ENCODE results near the gene PLD5.

The PLD5 gene

GRCh38 chr1:242554577-242554976 is 30.1 kb upstream of the PLD5 start:
- no peak overlapping the region for H3K4me3 ChIP-seq (ENCODE audit: control insufficient read depth, low read depth, low read length)
- TF ChIP-seq, protein P1, sequence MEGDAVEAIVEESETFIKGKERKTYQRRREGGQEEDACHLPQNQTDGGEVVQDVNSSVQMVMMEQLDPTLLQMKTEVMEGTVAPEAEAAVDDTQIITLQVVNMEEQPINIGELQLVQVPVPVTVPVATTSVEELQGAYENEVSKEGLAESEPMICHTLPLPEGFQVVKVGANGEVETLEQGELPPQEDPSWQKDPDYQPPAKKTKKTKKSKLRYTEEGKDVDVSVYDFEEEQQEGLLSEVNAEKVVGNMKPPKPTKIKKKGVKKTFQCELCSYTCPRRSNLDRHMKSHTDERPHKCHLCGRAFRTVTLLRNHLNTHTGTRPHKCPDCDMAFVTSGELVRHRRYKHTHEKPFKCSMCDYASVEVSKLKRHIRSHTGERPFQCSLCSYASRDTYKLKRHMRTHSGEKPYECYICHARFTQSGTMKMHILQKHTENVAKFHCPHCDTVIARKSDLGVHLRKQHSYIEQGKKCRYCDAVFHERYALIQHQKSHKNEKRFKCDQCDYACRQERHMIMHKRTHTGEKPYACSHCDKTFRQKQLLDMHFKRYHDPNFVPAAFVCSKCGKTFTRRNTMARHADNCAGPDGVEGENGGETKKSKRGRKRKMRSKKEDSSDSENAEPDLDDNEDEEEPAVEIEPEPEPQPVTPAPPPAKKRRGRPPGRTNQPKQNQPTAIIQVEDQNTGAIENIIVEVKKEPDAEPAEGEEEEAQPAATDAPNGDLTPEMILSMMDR (conservative IDR thresholded peaks at IDR 0.05; ENCODE audit: control insufficient read depth, insufficient read depth, low read depth, low read length), result no peak
- DNase-seq (ENCODE audit: low read depth), result no peak

DNA sequence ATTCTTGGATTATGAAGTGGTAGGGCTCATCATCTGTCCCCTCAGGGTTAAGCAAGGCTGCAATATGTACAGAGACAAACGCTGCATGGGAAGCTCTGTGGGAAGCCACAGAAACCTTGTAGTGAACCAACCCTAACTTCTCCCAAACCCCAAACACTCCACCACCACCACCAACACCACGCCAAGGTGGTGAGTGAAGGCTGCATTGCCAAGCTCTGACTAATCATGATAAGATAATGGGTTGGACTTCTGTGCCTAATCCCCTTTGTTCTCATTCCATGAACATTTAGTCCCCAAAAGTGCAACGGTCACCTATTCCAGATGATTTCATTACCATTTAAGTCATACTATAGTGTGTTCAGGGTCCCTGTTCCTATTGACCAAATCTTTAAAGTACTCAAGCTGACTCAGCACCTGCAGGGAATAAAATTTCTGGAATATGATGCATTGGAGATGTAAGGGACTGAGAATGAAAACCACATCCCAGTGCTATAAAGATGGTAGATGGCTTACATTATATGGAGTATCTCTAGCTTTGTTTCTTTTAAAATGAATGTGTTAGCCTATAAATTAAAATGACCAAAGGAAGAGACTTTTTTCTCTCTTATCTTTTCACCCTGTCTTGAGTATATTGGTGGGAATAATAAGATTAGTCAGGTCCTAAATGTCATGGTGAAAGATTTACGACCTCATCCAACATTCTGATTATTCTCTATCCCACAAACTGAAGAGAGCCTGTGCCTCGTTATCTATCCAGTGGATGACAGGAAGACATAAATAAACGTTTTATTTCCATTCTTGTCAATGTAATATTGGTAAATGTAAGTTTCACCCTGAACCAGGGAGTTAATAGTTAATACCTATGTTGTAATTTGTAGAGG is 22.6 kb upstream of the PLD5 start:
- H3K4me3 ChIP-seq (ENCODE audit: control insufficient read depth, low read depth, low read length), result no peak overlapping the region
- DNase-seq (ENCODE audit: low read depth), result no peak
- TF ChIP-seq, protein P1 (conservative IDR thresholded peaks at IDR 0.05; ENCODE audit: control insufficient read depth, insufficient read depth, low read depth, low read length), result no peak

DNA sequence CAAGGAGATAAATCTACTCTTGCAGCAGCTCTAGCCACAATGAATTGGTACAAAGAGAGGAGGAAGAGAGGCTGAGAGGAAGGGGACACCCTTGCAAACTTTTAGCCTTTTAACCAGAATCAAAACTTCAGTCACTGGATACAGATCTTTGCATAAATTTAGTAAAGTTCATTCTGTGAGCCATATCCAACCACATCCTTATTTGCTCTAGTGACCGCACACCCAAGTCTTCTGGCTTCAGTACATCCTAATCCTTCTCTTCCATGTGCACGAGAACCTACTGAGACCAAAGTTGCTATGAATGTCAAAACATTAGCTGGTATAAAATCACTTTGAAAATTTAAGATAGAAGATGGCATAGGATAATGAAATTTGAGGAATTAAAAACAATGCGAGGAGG is 21.9 kb upstream of the PLD5 start:
- DNase-seq (ENCODE audit: low read depth), result no peak
- TF ChIP-seq, protein P1 (conservative IDR thresholded peaks at IDR 0.05; ENCODE audit: control insufficient read depth, insufficient read depth, low read depth, low read length), result no peak

GRCh38 chr1:242544071-242544470 is 19.6 kb upstream of the PLD5 start:
- TF ChIP-seq, protein P1 (conservative IDR thresholded peaks at IDR 0.05; ENCODE audit: control insufficient read depth, insufficient read depth, low read depth, low read length), result no peak
- no peak for DNase-seq (ENCODE audit: low read depth)
- H3K4me3 ChIP-seq (ENCODE audit: control insufficient read depth, low read depth, low read length), result no peak overlapping the region

More for the DNA sequence above, 21.9 kb upstream of the PLD5 start:
- H3K4me3 ChIP-seq (ENCODE audit: control insufficient read depth, low read depth, low read length), result no peak overlapping the region

- TF ChIP-seq, protein P1 (conservative IDR thresholded peaks at IDR 0.05; ENCODE audit: control insufficient read depth, insufficient read depth, low read depth, low read length), result no peak
- no peak overlapping the region for H3K4me3 ChIP-seq (ENCODE audit: control insufficient read depth, low read depth, low read length)
- no peak for DNase-seq (ENCODE audit: low read depth)
Observed at GRCh38 chr1:242542271-242542670, 17.8 kb upstream of the PLD5 start.

DNA sequence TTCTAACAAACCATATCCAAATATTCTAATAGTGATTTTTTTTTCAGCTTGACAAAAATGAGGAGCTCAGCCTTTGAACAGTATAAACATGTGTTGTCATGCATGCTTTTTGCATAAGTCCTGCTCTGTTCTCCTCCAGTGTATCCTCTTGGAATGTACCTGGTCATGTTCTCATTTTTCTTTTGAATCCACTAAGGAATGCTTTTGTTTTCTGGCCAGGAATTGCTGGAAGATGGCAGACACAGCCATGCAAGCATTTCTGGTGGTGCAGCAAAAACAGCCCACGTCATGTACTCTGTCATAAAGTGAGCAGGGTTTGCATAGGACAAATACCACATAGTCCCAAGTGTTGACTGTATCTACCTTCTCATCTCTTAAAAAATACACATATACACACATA is 11.5 kb upstream of the PLD5 start:
- H3K4me3 ChIP-seq (ENCODE audit: control insufficient read depth, low read depth, low read length), result no peak overlapping the region
- TF ChIP-seq, protein P1 (conservative IDR thresholded peaks at IDR 0.05; ENCODE audit: control insufficient read depth, insufficient read depth, low read depth, low read length), result no peak
- DNase-seq (ENCODE audit: low read depth), result no peak

Measured in fibroblast of mammary gland (primary cell).